ENCODE measurements around the gene TMEM59L. TPM values are rescaled to one million over a fixed set of nuclear protein-coding genes. Genes with fewer than 3 reads are reported as not detected.

The TMEM59L gene
- total and polyA plus RNA-seq, 2 of the 13 experiments (the other 11 are each of a cell fraction or from before 2014, with no cell fraction given) = 0.97 to 5.5 TPM

- TF ChIP-seq TERF1 (CRISPR knock-in tag; IDR thresholded peaks at IDR 0.05) = no peak
- TF ChIP-seq PCBP1 (IDR thresholded peaks at IDR 0.05; ENCODE audit: borderline replicate concordance, low read depth, low read length) = no peak
- no peak for TF ChIP-seq ZNF10 (CRISPR knock-in tag; IDR thresholded peaks at IDR 0.05; ENCODE audit: borderline replicate concordance, low read depth)
- TF ChIP-seq ZBTB7B (CRISPR knock-in tag; IDR thresholded peaks at IDR 0.05) = peak; percentile 84
- TF ChIP-seq PHF8 (CRISPR knock-in tag; IDR thresholded peaks at IDR 0.05) = peak; percentile 90
- TF ChIP-seq ZBTB38 (CRISPR knock-in tag; IDR thresholded peaks at IDR 0.05) = peak; percentile 87
- TF ChIP-seq ZNF207 (IDR thresholded peaks at IDR 0.05; ENCODE audit: borderline replicate concordance) = no peak
- peak; percentile 92 for TF ChIP-seq PHF20 (CRISPR knock-in tag; IDR thresholded peaks at IDR 0.05)
- peak; percentile 49; the same call in 1 of the 2 replicates for TF ChIP-seq NFAT5 (CRISPR knock-in tag; IDR thresholded peaks at IDR 0.05)
- TF ChIP-seq NR2F2 (IDR thresholded peaks at IDR 0.05; ENCODE audit: borderline replicate concordance, low read depth) = no peak
- 0 out of 2 replicates have a peak, but pooled peaks have one; percentile 70 for TF ChIP-seq ZNF326 (CRISPR knock-in tag; IDR thresholded peaks at IDR 0.05; ENCODE audit: borderline replicate concordance)
- peak; percentile 57; the same call in 1 of the 2 replicates for TF ChIP-seq AKAP8 (CRISPR knock-in tag; IDR thresholded peaks at IDR 0.05)
- TF ChIP-seq CHD2 (IDR thresholded peaks at IDR 0.05; ENCODE audit: low read depth, low read length) = no peak
- TF ChIP-seq ZNF142 (CRISPR knock-in tag; IDR thresholded peaks at IDR 0.05) = peak; percentile 44; the same call in 1 of the 2 replicates
- TF ChIP-seq SIN3A (IDR thresholded peaks at IDR 0.05; ENCODE audit: borderline replicate concordance, low read depth, low read length) = peak; percentile 93; the same call in 1 of the 2 replicates
- no peak for TF ChIP-seq FOXP1 (IDR thresholded peaks at IDR 0.05)
- peak; percentile 24; the same call in 1 of the 2 replicates for TF ChIP-seq FOXP1 (CRISPR knock-in tag; IDR thresholded peaks at IDR 0.05)
- TF ChIP-seq ZSCAN21 (CRISPR knock-in tag; IDR thresholded peaks at IDR 0.05; ENCODE audit: borderline replicate concordance) = peak; percentile 81; the same call in 1 of the 2 replicates
Measured at GRCh38 chr19:18571564-18572344, 40.9 kb upstream of the TMEM59L start, which contains the start of gene UBA52 (continued).
